Fibroblast of villous mesenchyme (primary cell): ENCODE results near the gene RREB1. TPM values are rescaled to one million over a fixed set of nuclear protein-coding genes. Genes with fewer than 3 reads are reported as not detected.
A peak's percentile ranks its signal among the peaks of the same experiment; 100 is the strongest.

ENCODE experiments used
- DNase-seq: peaks from one replicate; pipeline ENCODE4 v3.0.0-alpha.2; 2010; ENCODE audit warnings: low read depth
- H3K4me3 ChIP-seq: 2 replicates; pipeline ENCODE4 v1.5.1; 2011; ENCODE audit warnings: low read depth, mild to moderate bottlenecking, low read length
- CTCF ChIP-seq: IDR thresholded peaks from 2 replicates; pipeline ENCODE4 v1.5.1; 2012; ENCODE audit warnings: low read depth, mild to moderate bottlenecking, low read length; ENCODE audit not compliant: insufficient read depth
- total RNA-seq: library from RNA; depleted of rRNA; stranded (reverse); fragments of >200 nt; gene quantifications from 2 replicates; pipeline ENCODE4 v1.2.3, GENCODE V29; 2012

The RREB1 gene
- total RNA-seq, 1 donor, result 26.3 TPM

GRCh38 chr6:7175462-7175861, 67.7 kb downstream of the RREB1 start:
- peak; percentile 46 for DNase-seq
- no peak for TF ChIP-seq CTCF
- no peak overlapping the region for H3K4me3 ChIP-seq

- no peak for DNase-seq
- no peak for TF ChIP-seq CTCF
- H3K4me3 ChIP-seq, result no peak overlapping the region
These were observed 68.4 kb downstream of the RREB1 start for GRCh38 chr6:7176208-7176607.

GRCh38 chr6:7178280-7178679, 70.5 kb downstream of the RREB1 start:
- no peak overlapping the region for H3K4me3 ChIP-seq
- no peak for TF ChIP-seq CTCF
- DNase-seq, result no peak

- no peak overlapping the region for H3K4me3 ChIP-seq
- TF ChIP-seq CTCF, result no peak
These were observed 73.0 kb downstream of the RREB1 start for GRCh38 chr6:7180751-7181150.

GRCh38 chr6:7183707-7184106, 75.9 kb downstream of the RREB1 start:
- H3K4me3 ChIP-seq, result no peak overlapping the region
- no peak for TF ChIP-seq CTCF
- DNase-seq, result no peak

More at GRCh38 chr6:7180751-7181150, 73.0 kb downstream of the RREB1 start:
- no peak for DNase-seq

GRCh38 chr6:7184502-7184901, 76.7 kb downstream of the RREB1 start:
- DNase-seq, result no peak
- no peak overlapping the region for H3K4me3 ChIP-seq
- no peak for TF ChIP-seq CTCF

- no peak for TF ChIP-seq CTCF
- H3K4me3 ChIP-seq, result no peak overlapping the region
- DNase-seq, result peak; percentile 19
These were observed 77.8 kb downstream of the RREB1 start for GRCh38 chr6:7185561-7185960.
